ENCODE results near the gene ELK4. TPM values are rescaled to one million over a fixed set of nuclear protein-coding genes. Genes with fewer than 3 reads are reported as not detected.
A peak's percentile ranks its signal among the peaks of the same experiment; 100 is the strongest.

ELK4 gene
- total and polyA plus RNA-seq, 2 of the 13 experiments (the other 11 are each of a cell fraction or from before 2014, with no cell fraction given) = 8.3 to 13.1 TPM

DNA sequence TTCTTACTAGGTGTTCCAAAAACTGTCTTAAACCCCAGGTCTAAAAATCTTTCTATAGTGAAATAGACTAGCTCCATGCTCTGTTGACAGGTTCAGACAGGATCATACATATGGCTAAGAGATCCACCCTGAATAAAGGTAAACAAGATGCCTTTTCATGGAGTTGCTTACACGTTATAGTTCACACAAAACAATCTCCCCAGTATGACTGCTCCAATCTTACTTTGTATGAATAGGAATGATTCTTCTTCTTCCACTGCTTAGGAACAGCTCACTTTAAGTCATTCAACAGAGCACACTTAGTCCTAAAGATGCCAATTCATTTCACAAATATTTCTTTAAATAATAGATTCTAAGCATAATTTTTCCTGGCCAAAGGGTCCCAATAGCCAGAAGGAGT is 16.0 kb downstream of the ELK4 start:
- H3K9ac ChIP-seq (ENCODE audit: insufficient read depth, low read depth, low read length) = no peak overlapping the region
- no peaks in the 10 kb centered on the region for H3K27me3 ChIP-seq (ENCODE audit: control insufficient read depth in 1 of 2, insufficient read depth in 2 of 2, low read length in 2 of 2)
- intact Hi-C loops (cut with micrococcal nuclease; ENCODE audit: unreplicated experiment) = no loop called here
- no peak for ATAC-seq
- ChIA-PET POLR2A (no interaction called here), CTCF (ENCODE audit: low intra/inter-chr PET ratio, low total read pairs) (no interaction called here)
- no peak overlapping the region for H2AFZ ChIP-seq (ENCODE audit: low read length)
- H3K4me2 ChIP-seq (ENCODE audit: low read depth, low read length) = no peak overlapping the region
- no peak for DNase-seq (ENCODE audit: low spot score)
- peak overlapping the region; percentile 5 for H3K27ac ChIP-seq (ENCODE audit: extremely low read length, insufficient read depth, low read length)
- peaks cover 17 to 56% of the 10 kb centered on the region in 2 experiments for H3K36me3 ChIP-seq (replicated peaks in 1 of 2; ENCODE audit: control insufficient read depth in 1 of 2, insufficient read depth in 2 of 2, low read length in 2 of 2)
- in situ Hi-C loops (cut with HindIII; ENCODE audit: extremely low pct_ligation_motif_present, low pct_unique_long_range_greater_than_20kb) = no loop called here
- FAIRE-seq = no peak
- TF ChIP-seq TFDP2 (CRISPR knock-in tag; IDR thresholded peaks at IDR 0.05) (no peak), ZNF672 (CRISPR knock-in tag; IDR thresholded peaks at IDR 0.05) (no peak), ELF4 (CRISPR knock-in tag; IDR thresholded peaks at IDR 0.05; ENCODE audit: borderline replicate concordance) (no peak), ZNF790 (CRISPR knock-in tag; IDR thresholded peaks at IDR 0.05; ENCODE audit: borderline replicate concordance) (no peak), TP53 (CRISPR knock-in tag; conservative IDR thresholded peaks at IDR 0.05) (no peak), ZC3H4 (CRISPR knock-in tag; IDR thresholded peaks at IDR 0.05; ENCODE audit: borderline replicate concordance) (no peak), ZNF646 (CRISPR knock-in tag; IDR thresholded peaks at IDR 0.05) (no peak)
- TF ChIP-seq, protein P1, sequence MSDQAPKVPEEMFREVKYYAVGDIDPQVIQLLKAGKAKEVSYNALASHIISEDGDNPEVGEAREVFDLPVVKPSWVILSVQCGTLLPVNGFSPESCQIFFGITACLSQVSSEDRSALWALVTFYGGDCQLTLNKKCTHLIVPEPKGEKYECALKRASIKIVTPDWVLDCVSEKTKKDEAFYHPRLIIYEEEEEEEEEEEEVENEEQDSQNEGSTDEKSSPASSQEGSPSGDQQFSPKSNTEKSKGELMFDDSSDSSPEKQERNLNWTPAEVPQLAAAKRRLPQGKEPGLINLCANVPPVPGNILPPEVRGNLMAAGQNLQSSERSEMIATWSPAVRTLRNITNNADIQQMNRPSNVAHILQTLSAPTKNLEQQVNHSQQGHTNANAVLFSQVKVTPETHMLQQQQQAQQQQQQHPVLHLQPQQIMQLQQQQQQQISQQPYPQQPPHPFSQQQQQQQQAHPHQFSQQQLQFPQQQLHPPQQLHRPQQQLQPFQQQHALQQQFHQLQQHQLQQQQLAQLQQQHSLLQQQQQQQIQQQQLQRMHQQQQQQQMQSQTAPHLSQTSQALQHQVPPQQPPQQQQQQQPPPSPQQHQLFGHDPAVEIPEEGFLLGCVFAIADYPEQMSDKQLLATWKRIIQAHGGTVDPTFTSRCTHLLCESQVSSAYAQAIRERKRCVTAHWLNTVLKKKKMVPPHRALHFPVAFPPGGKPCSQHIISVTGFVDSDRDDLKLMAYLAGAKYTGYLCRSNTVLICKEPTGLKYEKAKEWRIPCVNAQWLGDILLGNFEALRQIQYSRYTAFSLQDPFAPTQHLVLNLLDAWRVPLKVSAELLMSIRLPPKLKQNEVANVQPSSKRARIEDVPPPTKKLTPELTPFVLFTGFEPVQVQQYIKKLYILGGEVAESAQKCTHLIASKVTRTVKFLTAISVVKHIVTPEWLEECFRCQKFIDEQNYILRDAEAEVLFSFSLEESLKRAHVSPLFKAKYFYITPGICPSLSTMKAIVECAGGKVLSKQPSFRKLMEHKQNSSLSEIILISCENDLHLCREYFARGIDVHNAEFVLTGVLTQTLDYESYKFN (CRISPR knock-in tag; conservative IDR thresholded peaks at IDR 0.05) = no peak
- TF ChIP-seq, protein P2, sequence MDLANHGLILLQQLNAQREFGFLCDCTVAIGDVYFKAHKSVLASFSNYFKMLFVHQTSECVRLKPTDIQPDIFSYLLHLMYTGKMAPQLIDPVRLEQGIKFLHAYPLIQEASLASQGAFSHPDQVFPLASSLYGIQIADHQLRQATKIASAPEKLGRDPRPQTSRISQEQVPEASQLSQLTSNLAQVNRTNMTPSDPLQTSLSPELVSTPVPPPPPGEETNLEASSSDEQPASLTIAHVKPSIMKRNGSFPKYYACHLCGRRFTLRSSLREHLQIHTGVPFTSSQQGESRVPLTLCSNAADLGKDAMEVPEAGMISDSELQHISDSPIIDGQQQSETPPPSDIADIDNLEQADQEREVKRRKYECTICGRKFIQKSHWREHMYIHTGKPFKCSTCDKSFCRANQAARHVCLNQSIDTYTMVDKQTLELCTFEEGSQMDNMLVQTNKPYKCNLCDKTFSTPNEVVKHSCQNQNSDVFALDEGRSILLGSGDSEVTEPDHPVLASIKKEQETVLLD (CRISPR knock-in tag; IDR thresholded peaks at IDR 0.05; ENCODE audit: low read depth) = no peak
- TF ChIP-seq, protein P3, sequence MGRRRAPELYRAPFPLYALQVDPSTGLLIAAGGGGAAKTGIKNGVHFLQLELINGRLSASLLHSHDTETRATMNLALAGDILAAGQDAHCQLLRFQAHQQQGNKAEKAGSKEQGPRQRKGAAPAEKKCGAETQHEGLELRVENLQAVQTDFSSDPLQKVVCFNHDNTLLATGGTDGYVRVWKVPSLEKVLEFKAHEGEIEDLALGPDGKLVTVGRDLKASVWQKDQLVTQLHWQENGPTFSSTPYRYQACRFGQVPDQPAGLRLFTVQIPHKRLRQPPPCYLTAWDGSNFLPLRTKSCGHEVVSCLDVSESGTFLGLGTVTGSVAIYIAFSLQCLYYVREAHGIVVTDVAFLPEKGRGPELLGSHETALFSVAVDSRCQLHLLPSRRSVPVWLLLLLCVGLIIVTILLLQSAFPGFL (CRISPR knock-in tag; IDR thresholded peaks at IDR 0.05) = no peak
- peaks cover 5% of the 10 kb centered on the region for H3K79me2 ChIP-seq (ENCODE audit: insufficient read depth, low read length)
- H4K20me1 ChIP-seq (ENCODE audit: insufficient read depth, low read length) = no peaks in the 10 kb centered on the region
- 89% methylated on average over 1 of the region's 1 CpG for WGBS (ENCODE audit: low lambda C conversion rate)
- TSS peak; percentile 35 for BruUV-seq (replicated peaks)
- H3K9me3 ChIP-seq (ENCODE audit: low read length) = no peaks in the 10 kb centered on the region
- H3K4me1 ChIP-seq (ENCODE audit: insufficient read depth, low read length) = peaks cover 41% of the 10 kb centered on the region
- no peak overlapping the region for H3K4me3 ChIP-seq (replicated peaks in 1 of 3; ENCODE audit: insufficient read depth in 1 of 3, low read depth in 2 of 3, low read length in 3 of 3)
